Activated naive CD4-positive, alpha-beta T cell treated with anti-CD3 and anti-CD28 coated beads, Interleukin-2, amount 50 U/mL, for 72 hours (primary cell): ENCODE measurements around the gene NETO2. TPM values are rescaled to one million over a fixed set of nuclear protein-coding genes. Genes with fewer than 3 reads are reported as not detected.
"Not testable (repeated sequence)": the region's sequence is repeated elsewhere in the genome, so short reads cannot be mapped to it uniquely, and the experiment has no call there.

Experiments used
- ATAC-seq, 2 donors: fragments of 150-1000 bp; cut with Tn5 transposase; 2 replicates each; pipeline ENCODE4 v1.10.0; 2021; ENCODE audit warnings: mild to moderate bottlenecking in 2 of 2, moderate library complexity in 2 of 2
- DNase-seq, 2 donors: peaks; one replicate each; pipeline ENCODE4 v3.0.0; 2021 to 2022; ENCODE audit warnings: low spot score in 2 of 2
- H3K27ac Mint-ChIP-seq, 2 donors: one replicate each; pipeline ENCODE4 v1.8.0; 2022; ENCODE audit warnings: mild to moderate bottlenecking in 2 of 2, mixed read lengths in 2 of 2
- H3K36me3 Mint-ChIP-seq, 2 donors: one replicate each; pipeline ENCODE4 v1.8.0; 2022; ENCODE audit warnings: mixed read lengths in 2 of 2
- H3K9me3 Mint-ChIP-seq, 2 donors: one replicate each; pipeline ENCODE4 v1.8.0; 2022; ENCODE audit warnings: mixed read lengths in 2 of 2
- total RNA-seq, 2 donors: library from RNA; stranded (reverse); gene quantifications; one replicate each; pipeline ENCODE4 v1.2.3, GENCODE V29; 2022

Gene NETO2
- total RNA-seq, 2 donors from 2014 or later, result 1.1 to 7.3 TPM

DNA sequence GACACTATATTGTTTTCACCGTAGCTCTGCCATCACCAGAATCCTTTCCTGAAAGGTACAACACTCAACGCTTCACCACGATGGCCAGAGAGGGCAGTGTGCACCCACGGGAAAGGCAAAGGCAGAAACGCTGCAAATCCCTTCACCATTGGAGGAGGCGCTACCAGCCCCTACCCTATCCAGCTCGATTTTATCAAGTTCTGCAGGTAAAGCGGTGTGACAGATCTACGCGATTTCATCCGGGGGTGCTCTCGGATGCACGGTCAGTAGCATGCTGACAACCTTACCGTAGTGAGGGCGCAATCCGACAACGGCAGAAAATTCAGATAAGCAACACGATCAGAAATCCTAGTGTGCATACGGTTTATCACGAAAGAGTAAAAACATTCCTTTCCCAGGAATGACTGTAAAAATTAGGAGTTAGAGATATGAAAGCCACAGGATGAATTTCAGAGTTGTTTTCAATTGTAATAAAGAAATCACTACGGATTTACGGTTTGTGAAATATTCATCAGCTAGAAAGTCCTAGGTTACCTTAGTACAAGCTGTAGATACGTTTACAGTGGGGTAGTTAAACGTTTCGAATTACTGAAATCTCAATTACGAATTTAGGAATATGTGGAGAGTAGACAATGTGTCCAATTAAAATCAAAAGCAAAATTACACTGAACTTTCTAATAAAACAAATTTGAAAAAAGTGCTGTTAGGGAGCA lies 1.8 kb downstream of the NETO2 start:
- Mint-ChIP-seq H3K9me3 (no peaks in the 10 kb centered on the region), H3K27ac (peak overlapping the region in 1 of 2 donors; percentile 56), H3K36me3 (peaks cover 10 to 14% of the 10 kb centered on the region in 2 donors)
- peak; percentile 75 to 83 for DNase-seq
- peak; percentile 74 to 79 for ATAC-seq

DNA sequence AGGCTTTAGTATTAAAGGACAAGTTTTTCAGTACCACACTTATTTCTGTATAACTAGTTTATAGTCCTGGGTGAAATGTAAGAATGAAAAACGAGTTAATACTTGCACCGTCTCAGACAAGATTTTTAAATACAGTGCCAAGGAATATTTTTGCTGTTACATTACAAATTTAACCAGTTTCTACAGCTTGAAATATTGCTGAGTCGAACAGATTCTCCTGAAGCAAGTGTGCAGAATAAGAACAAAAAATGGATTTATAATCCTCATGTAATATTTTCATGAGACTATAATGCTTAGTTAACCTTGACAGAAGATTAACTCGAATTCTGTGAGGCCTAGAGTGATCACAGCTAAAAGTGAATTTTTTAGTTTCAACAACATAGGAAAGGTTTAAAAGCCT lies 3.1 kb downstream of the NETO2 start:
- Mint-ChIP-seq H3K9me3 (no peaks in the 10 kb centered on the region), H3K27ac (no peak overlapping the region), H3K36me3 (peaks cover 10 to 14% of the 10 kb centered on the region in 2 donors)
- DNase-seq, result no peak
- no peak for ATAC-seq

DNA sequence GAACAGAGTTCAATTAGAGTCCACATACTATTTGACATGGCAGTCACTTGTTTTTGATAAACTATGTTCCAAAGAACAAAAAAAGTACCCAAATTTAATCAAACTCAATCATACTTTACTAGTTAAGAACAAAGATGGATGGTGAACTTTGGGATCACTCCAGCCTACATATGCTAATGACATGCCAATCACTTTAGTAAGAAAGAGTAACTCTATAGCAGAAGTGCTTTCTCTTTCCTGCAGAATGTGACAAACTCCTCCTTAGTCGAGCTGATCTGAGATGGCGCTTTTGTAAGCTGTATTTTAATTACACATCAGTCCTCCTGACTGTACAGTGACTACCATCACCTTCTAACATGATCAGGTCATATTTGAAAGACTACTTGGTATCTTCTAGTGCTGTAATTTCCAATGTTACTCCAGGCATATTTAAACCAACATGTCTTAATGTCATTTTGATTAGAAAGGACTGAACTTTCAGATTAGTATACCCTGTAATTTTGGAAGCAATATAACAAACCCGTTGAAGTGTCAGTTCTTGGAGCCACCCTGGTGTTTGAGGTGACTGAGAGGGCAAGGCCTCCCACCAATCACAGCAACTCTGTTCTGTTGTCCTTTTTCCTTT lies 4.1 kb downstream of the NETO2 start:
- peaks cover 10 to 11% of the 10 kb centered on the region in 2 donors for H3K36me3 Mint-ChIP-seq
- no peak for ATAC-seq

DNA sequence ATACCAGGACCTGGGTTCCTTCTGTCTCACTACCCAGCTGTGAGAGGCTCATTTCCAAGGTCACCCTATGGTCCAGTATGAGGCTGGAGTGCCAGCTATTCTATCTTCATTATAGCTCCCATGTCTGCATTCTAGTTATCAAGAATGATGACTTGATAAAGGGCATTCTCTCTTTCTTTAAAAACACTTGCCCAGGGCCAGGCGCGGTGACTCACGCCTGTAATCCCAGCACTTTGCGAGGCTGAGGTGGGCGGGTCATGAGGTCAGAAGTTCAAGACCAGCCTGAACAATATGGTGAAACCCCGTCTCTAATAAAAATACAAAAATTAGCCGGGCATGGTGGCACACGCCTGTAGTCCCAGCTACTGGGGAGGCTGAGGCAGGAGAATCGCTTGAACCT lies 5.8 kb downstream of the NETO2 start:
- not testable (repeated sequence) for H3K9me3 Mint-ChIP-seq, H3K27ac Mint-ChIP-seq, DNase-seq

More for the DNA sequence above, 4.1 kb downstream of the NETO2 start:
- no peak for DNase-seq
- H3K9me3 Mint-ChIP-seq, result no peaks in the 10 kb centered on the region
- no peak overlapping the region for H3K27ac Mint-ChIP-seq

DNA sequence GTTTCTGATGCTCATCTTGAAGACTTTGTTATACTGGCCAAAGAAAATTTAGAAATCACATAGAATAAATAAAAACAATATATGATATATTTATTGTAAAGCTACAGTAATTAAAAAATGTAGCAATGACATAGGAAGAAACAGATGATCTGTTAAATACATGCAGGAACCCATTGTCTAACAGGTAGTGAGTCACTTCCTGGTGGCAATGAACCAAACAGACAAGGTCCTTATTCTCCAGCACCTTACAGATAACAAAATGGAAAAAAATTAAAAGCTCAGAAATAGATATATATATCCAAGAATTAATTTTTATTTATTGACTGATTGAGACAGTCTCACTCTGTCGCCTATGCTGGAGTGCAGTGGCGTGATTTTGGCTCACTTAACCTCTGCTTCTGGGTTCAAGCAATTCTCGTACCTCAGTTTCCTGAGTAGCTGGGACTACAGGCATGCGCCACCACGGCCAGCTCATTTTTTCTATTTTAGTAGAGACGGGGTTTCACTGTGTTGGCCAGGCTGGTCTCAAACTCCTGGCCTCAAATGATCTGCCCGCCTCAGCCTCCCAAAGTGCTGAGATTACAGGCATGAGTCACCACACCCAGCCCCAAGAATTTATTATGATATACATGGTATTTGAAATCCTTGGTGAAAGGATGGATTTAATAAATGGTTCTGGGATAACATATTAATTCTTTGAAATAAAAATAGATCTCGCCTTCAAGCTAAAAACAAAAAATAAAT lies 7.5 kb downstream of the NETO2 start:
- DNase-seq, result no peak
- H3K9me3 Mint-ChIP-seq, result no peaks in the 10 kb centered on the region
- peak; percentile 34 to 61 for ATAC-seq
- H3K27ac Mint-ChIP-seq, result no peak overlapping the region
- peaks cover 0 to 10% of the 10 kb centered on the region in 2 donors for H3K36me3 Mint-ChIP-seq

More for the DNA sequence above, 5.8 kb downstream of the NETO2 start:
- not testable (repeated sequence) for H3K36me3 Mint-ChIP-seq, ATAC-seq

DNA sequence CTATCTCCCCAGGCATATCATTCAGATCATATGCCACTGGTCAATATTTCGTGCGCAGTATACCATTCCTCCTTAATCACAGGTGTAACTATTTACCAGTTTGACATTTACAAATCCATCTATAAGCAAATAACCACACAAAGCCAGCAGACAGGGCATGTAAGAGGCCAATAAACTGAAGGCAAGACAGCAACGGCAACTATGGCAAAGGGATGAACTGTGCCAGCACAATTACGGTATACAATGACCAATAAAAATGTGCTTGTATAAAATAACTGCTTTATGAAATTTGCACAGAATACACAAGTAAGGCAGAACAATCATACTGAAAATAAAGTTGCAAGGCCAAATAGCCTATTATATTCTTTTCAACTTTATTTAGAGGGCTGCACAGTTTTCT lies 9.2 kb downstream of the NETO2 start:
- no peak overlapping the region for H3K27ac Mint-ChIP-seq
- no peak for ATAC-seq
- no peak for DNase-seq
- H3K36me3 Mint-ChIP-seq, result peaks cover 0 to 14% of the 10 kb centered on the region in 2 donors
- H3K9me3 Mint-ChIP-seq, result no peaks in the 10 kb centered on the region

DNA sequence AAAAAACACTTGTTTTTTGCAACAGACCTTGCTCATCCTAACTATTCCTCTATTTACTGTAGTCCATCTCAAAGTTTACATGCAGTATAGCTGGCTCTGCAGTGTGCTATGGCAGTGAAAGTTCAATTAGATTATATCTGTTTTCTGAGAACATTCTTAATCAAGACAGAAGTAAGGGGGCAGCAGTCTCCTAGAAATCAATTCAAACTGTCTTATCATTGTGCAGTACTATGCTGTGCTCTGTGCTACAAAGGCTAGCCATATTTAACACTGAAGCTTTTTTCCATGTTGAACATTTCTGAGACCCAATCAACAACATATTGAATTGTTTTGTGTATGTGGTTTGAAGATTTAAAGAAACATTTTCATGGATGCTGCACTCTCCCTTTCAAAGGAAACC lies 11.4 kb downstream of the NETO2 start:
- no peaks in the 10 kb centered on the region for H3K9me3 Mint-ChIP-seq
- no peak for DNase-seq
- no peak overlapping the region for H3K27ac Mint-ChIP-seq
- no peak for ATAC-seq
- H3K36me3 Mint-ChIP-seq, result peaks cover 0 to 5% of the 10 kb centered on the region in 2 donors

DNA sequence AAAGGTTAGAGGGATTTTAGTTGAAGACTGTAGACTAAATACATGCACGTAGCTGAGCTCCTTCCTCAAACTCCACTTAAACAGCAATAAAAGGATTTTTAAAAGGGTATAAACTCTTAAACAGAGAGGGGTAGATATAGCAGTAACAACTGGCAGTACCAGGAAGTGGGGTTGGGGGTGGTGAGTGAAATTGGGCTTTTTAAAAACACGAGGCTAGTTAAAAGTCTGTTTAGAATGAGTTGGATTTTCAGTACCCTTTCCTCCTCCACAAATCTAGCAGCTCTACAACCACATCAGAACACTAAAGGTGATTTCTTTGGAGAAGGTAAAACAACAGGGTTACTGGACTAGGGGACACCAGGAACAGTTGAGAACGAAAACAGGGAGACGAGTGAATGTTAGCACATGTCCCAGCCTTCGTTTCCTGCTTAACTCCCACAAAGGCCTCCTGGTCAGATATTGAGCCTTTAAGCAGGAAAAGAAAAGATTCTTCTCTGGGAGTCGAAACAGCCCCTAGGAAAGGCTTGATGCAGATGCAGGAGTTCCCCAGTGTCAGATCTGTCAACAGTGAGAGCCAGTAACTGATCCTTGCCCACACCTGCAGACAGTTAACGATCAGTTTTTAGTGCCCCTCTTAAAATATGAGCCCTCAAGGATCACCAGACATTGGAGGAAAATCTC lies 13.8 kb downstream of the NETO2 start:
- ATAC-seq, result peak in 1 of 2 donors; percentile 56
- H3K9me3 Mint-ChIP-seq, result no peaks in the 10 kb centered on the region
- DNase-seq, result no peak
- peak overlapping the region in 1 of 2 donors; percentile 63 for H3K27ac Mint-ChIP-seq
- peaks cover 0 to 5% of the 10 kb centered on the region in 2 donors for H3K36me3 Mint-ChIP-seq

DNA sequence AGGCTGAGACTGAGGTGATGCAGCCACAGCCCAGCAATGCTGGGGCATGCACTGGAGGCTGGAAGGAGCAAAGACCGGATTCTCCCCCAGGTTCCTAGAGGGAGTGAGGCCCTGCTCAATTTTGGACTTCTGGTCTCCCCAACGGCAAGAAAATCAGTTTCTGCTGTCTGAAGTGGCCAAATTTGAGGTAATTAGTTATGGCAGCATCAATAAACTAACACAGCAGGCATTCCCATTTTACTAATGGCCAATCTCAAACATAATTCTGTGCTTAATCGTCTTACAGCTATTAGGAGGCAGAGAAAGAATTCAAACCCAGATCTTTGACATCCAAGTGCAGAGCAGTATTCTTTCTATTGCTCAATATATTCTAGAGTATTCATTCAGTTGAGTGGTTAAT lies 16.2 kb downstream of the NETO2 start:
- no peak overlapping the region for H3K27ac Mint-ChIP-seq
- H3K9me3 Mint-ChIP-seq, result no peaks in the 10 kb centered on the region
- DNase-seq (no peak), ATAC-seq (no peak)
- H3K36me3 Mint-ChIP-seq, result peaks cover 0 to 7% of the 10 kb centered on the region in 2 donors

DNA sequence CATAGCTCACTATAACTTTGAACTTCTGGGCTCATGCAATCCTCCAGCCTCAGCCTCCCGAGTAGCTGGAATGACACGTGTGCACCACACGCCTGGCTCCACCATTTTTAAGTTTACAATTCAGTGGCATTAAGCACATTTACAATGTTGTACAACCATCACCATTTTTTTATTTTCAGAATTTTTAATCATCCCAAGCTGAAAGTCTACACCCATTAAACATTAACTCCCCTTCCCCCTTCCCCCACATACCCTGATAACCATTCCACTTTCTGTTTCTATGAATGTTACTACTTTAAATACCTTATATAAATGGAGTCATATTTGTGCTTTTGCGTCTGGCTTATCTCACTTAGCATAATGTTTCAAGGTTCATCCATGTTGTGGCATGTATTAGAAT lies 18.0 kb downstream of the NETO2 start:
- ATAC-seq, result no peak
- no peak for DNase-seq
- H3K36me3 Mint-ChIP-seq, result peaks cover 0 to 9% of the 10 kb centered on the region in 2 donors
- H3K27ac Mint-ChIP-seq, result no peak overlapping the region
- no peaks in the 10 kb centered on the region for H3K9me3 Mint-ChIP-seq

DNA sequence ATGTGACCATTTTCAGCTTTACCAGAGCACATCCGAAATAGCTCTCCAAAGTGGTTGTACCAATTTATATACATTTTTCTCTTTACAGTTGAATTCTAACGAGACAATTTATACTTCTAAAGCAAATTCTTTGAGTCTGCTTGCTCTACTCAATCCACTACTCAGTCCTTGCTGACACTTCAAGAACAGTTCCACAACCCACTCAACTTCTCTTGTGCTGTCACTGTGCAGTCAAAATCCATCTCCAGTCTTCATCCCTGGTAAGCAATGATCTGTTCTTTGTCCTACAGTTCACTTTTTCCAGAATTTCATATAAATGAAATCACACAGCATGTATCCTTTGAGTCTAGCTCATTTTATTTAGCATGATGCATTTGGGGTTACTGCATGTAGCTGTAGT lies 30.6 kb downstream of the NETO2 start:
- Mint-ChIP-seq H3K9me3 (no peaks in the 10 kb centered on the region), H3K36me3 (peaks cover 0 to 27% of the 10 kb centered on the region in 2 donors), H3K27ac (no peak overlapping the region)
- DNase-seq (no peak), ATAC-seq (peak in 1 of 2 donors; percentile 47)

DNA sequence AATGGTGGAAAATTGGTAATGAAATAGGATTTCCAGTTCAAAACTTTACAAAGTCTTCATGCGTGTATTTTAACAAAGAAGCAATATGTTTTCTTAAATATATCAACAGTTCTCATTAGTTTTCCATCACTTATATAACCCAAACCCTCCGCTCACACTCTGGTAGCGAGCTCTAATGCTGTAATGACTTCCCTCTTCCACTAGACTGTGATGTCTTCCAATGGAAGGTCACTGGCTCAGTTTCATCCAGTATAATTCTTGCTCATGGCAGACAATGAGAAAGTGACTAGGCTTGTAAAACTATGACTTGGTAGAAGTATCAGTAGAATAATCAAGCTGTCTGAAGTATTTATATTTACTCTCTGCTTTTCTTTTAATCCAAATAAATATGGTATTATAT lies 32.8 kb downstream of the NETO2 start:
- DNase-seq, result no peak
- Mint-ChIP-seq H3K36me3 (peaks cover 0 to 19% of the 10 kb centered on the region in 2 donors), H3K9me3 (no peaks in the 10 kb centered on the region), H3K27ac (no peak overlapping the region)
- ATAC-seq, result no peak

DNA sequence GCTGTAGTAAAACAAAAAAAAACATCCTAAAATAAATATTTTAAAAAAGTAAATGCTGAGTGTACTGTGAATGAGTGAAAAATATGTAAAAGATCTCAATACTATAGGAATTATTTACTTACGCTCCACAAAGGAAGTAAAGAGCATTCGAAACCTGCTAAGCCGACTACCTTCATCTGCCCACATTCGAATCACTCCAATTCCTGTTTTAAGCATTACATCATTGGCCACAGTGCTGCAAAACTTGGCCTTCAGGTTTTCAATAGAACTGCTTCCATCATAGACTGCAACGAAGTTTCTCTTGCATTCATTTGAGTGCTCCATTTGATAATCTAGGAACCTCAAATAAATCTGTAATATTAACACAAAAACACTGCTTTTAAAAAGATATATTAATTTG lies 34.4 kb downstream of the NETO2 start:
- DNase-seq (no peak), ATAC-seq (no peak)
- H3K27ac Mint-ChIP-seq, result no peak overlapping the region
- H3K9me3 Mint-ChIP-seq, result peaks cover 0 to 4% of the 10 kb centered on the region in 2 donors
- H3K36me3 Mint-ChIP-seq, result peaks cover 0 to 18% of the 10 kb centered on the region in 2 donors

DNA sequence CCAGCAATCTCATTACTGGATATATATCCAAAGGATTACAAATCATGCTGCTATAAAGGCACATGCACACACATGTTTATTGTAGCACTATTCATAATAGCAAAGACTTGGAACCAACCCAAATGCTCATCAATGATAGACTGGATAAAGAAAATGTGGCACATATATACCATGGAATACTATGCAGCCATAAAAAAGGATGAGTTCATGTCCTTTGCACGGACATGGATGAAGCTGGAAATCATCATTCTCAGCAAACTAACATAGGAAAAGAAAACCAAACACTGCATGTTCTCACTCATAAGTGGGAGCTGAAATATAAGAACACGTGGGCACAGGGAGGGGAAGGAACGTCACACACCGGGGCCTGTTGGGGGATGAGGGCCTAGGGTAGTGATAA lies 40.8 kb downstream of the NETO2 start:
- ATAC-seq, DNase-seq, H3K9me3 Mint-ChIP-seq, H3K27ac Mint-ChIP-seq: not testable (repeated sequence)
- peaks cover 18 to 37% of the 10 kb centered on the region in 2 donors for H3K36me3 Mint-ChIP-seq

DNA sequence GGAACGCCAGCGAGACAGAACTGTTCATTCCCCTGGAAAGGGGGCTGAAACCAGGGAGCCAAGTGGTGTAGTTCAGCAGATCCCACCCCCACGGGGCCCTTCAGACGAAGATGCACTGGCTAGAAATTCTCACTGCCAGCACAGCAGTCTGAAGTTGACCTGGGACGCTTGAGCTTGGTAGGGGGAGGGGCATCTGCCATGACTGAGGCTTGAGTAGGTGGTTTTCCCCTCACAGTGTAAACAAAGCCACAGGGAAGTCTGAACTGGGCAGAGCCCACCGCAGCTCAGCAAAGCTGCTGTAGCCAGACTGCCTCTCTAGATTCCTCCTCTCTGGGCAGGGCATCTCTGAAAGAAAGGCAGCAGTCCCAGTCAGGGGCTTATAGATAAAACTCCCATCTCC lies 46.6 kb downstream of the NETO2 start:
- peaks cover 23 to 25% of the 10 kb centered on the region in 2 donors for H3K36me3 Mint-ChIP-seq
- H3K27ac Mint-ChIP-seq, DNase-seq, ATAC-seq, H3K9me3 Mint-ChIP-seq: not testable (repeated sequence)

DNA sequence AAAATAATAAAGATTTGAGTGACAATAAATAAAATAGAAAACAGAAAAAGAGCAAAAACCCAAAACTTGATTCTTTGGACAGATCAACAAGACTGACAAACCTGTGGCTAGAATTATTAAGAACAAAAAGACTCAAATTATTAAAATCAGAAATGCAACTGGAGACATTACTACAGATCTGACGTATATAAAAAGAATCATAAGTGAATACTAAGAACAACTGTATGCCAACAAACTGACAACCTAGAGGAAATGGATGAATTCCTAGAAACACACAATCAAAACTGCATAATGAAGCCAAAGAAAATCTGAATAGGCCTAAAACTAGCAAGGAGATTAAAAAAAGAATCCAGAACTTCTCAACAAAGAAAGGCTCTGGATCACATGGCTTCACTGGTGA lies 47.4 kb downstream of the NETO2 start:
- peak in 1 of 2 donors; percentile 57 for ATAC-seq

DNA sequence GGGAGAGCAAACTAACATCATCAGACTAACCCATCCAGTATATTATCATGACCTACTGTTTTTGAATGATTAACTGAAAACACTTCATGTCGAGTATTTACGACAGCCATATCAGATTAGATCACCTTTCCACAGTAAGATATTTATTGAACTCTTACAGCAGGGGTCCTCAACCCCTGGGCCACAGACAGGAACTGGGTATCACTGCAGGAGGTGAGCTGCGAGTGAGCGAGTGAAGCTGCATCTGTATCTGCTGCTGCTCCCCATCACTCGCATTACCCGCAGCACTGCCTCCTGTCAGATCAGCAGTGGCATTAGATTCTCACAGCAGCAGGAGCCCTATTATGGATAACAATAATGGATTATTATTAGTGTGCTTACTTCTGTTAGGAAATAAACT lies 59.5 kb downstream of the NETO2 start:
- H3K27ac Mint-ChIP-seq, result peak overlapping the region in 1 of 2 donors; percentile 30
- no peaks in the 10 kb centered on the region for H3K36me3 Mint-ChIP-seq
- no peaks in the 10 kb centered on the region for H3K9me3 Mint-ChIP-seq
- ATAC-seq, result no peak
- DNase-seq, result no peak

More for the DNA sequence above, 47.4 kb downstream of the NETO2 start:
- H3K9me3 Mint-ChIP-seq, result peaks cover 0 to 5% of the 10 kb centered on the region in 2 donors
- no peak for DNase-seq
- no peak overlapping the region for H3K27ac Mint-ChIP-seq
- peaks cover 17 to 19% of the 10 kb centered on the region in 2 donors for H3K36me3 Mint-ChIP-seq
